Mucosa of rectum (tissue), 2 donors: ENCODE results near the gene ITGB6.
"Not testable (repeated sequence)": the region's sequence is repeated elsewhere in the genome, so short reads cannot be mapped to it uniquely, and the experiment has no call there.

Experiments used
- H3K27ac ChIP-seq, 2 donors: one replicate each; pipeline ENCODE4 v1.7.0; 2013; ENCODE audit warnings: inconsistent platforms in 2 of 2, low read depth in 2 of 2, low read length in 2 of 2
- H3K27me3 ChIP-seq, 2 donors: one replicate each; pipeline ENCODE4 v1.7.0; 2013; ENCODE audit warnings: low read length in 2 of 2; ENCODE audit not compliant: control insufficient read depth in 2 of 2, insufficient read depth in 2 of 2
- H3K36me3 ChIP-seq, 2 donors: one replicate each; pipeline ENCODE4 v1.7.0; 2013; ENCODE audit warnings: low read length in 2 of 2; ENCODE audit not compliant: control insufficient read depth in 2 of 2, insufficient read depth in 2 of 2
- H3K4me1 ChIP-seq, 2 donors: one replicate each; pipeline ENCODE4 v1.7.0; 2013; ENCODE audit warnings: low read length in 2 of 2, mild to moderate bottlenecking in 1 of 2; ENCODE audit not compliant: control insufficient read depth in 2 of 2, insufficient read depth in 2 of 2
- H3K4me3 ChIP-seq, 2 donors: one replicate each; pipeline ENCODE4 v1.7.0; 2013; ENCODE audit warnings: low read length in 2 of 2
- H3K9ac ChIP-seq, 2 donors: one replicate each; pipeline ENCODE4 v1.7.0; 2013; ENCODE audit warnings: low read length in 2 of 2, low read depth in 1 of 2, mild to moderate bottlenecking in 1 of 2
- H3K9me3 ChIP-seq, 2 donors: one replicate each; pipeline ENCODE4 v1.7.0; 2013; ENCODE audit warnings: low read length in 2 of 2; ENCODE audit not compliant: control insufficient read depth in 2 of 2
- donor health status: healthy.
- donor health status: Normal muscosa, but diverticular disease.

The ITGB6 gene

DNA sequence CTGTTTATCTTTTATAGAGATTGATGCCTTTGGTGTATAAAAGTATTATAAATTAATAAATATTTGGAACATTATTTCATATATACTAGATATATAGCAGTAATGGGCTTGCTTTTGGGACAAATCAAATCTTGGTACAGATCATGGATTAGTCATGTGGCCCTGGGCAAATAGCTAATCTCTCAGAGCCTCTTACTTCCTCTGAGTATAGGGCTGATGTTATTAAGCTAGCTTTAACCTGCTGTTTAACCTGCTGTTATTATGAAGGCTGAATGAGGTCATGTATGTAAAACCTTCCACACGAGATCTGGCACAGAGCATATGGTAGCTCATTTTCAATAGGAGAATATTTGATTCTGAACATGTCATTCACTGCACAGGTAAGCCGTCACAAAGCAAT, 5.7 kb downstream of the ITGB6 start:
- peaks cover 6 to 8% of the 10 kb centered on the region in 2 donors for H3K36me3 ChIP-seq
- H3K9me3 ChIP-seq: no peaks in the 10 kb centered on the region
- no peak overlapping the region for H3K27ac ChIP-seq
- no peaks in the 10 kb centered on the region for H3K27me3 ChIP-seq
- H3K4me1 ChIP-seq: peaks cover 2 to 3% of the 10 kb centered on the region in 2 donors
- no peak overlapping the region for H3K4me3 ChIP-seq
- H3K9ac ChIP-seq: no peak overlapping the region

DNA sequence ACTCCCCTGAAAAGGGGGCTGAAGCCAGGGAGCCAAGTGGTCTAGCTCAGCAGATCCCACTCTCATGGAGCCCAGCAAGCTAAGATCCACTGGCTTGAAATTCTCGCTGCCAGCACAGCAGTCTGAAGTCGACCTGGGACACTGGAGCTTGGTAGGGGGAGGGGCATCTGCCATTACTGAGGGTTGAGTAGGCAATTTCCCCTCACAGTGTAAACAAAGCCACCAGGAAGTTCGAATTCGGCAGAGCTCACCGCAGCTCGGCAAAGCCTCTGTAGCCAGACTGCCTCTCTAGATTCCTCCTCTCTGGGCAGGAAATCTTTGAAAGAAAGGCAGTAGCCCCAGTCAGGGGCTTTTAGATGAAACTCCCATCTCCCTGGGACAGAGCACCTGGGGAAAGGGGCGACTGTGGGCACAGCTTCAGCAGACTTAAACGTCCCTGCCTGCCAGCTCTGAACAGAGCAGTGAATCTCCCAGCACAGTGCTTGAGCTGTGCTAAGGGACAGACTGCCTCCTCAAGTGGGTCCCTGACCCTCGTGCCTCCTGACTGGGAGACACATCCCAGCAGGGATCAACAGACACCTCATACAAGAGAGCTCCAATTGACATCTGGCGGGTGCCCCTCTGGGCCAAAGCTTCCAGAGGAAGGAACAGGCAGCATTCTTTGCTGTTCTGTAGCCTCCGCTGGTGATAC, 18.8 kb downstream of the ITGB6 start:
- H3K4me3 ChIP-seq, H3K9me3 ChIP-seq, H3K27me3 ChIP-seq, H3K36me3 ChIP-seq, H3K4me1 ChIP-seq: not testable (repeated sequence)
- Histone ChIP-seq H3K27ac (peak overlapping the region; percentile 22 to 63), H3K9ac (peak overlapping the region; percentile 14 to 54)

DNA sequence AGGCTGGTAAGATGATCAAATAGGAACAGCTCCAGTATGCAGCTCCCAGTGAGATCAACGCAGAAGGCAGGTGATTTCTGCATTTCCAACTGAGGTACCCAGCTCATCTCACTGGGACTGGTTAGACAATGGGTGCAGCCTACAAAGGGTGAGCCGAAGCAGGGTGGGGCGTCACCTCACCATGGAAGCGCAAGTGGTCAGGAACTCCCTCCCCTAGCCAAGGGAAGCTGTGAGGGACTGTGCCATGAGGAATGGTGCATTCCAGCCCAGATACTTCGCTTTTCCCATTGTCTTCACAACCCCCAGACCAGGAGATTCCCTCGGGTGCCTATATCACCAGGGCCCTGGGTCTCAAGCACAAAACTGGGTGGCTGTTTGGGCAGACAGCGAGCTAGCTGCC, 19.4 kb downstream of the ITGB6 start:
- H3K36me3 ChIP-seq, H3K9me3 ChIP-seq, H3K4me3 ChIP-seq, H3K9ac ChIP-seq, H3K4me1 ChIP-seq, H3K27me3 ChIP-seq: not testable (repeated sequence)
- H3K27ac ChIP-seq: peak overlapping the region in 1 of 2 donors; percentile 63

DNA sequence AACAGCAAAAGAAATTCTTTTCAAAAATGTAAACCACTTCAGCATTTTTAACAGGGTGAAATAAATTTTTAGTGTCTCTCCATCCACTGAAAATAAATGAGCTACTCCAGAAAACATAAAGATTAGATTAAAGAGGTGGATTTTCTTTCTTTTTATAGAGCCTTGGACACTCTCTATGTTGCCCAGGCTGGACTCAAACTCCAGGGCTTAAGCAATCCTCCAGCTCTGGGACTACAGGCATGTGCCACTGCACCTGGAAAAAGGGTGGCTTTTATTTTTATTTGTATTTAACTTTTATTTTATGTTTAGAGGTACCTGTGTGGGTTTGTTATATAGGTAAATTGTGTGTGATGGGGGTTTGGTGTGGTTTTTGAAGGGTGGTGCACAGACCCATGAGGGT, 19.9 kb downstream of the ITGB6 start:
- H3K4me1 ChIP-seq: peaks cover 2% of the 10 kb centered on the region in 2 donors
- no peak overlapping the region for H3K9ac ChIP-seq
- H3K27me3 ChIP-seq: no peaks in the 10 kb centered on the region
- no peaks in the 10 kb centered on the region for H3K36me3 ChIP-seq
- H3K9me3 ChIP-seq: no peaks in the 10 kb centered on the region
- no peak overlapping the region for H3K4me3 ChIP-seq
- H3K27ac ChIP-seq: no peak overlapping the region

DNA sequence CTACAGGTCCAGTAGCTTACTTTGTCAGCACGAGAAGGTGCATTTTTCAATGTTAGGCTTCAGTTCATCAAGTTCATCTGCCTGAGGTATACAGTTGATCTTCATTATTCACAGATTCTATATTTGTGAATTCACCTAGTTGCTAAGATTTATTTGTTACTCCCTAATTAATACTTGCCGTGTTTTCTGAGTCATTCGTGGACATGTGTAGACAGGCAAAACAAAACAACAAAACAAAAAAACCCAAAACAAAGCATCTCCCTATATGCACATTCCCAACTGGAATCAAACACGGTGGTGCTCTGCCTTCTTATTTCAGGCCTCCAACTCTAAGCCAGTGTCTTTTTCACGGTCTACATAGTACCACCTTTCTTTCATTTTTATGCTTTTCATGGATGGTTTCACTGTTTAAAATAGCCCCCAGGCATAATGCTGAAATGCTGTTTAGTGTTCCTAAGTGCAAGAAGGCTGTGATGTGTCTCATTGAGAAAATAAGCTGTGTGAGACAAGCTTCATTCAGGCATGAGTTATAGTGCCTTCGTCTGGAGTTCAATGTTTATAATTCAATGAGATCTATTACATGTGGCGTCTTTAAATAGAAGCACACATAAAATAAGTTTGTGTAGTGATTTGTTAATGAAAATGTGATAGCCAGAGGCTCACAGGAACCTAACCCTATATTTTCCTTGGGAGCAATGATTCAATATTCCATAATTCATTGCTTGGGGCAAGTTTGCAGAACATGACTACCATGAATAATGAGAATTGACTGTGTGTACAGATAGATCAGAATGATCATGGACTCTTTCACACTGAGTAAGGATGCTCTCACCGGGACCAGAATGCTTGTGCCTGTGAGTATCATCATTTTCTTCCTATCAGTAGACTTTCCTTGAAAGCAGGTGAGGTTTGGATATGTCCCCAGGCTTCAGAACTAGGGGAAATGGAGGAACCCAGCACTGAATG, 24.6 kb downstream of the ITGB6 start:
- Histone ChIP-seq H3K9ac (no peak overlapping the region), H3K4me1 (no peaks in the 10 kb centered on the region), H3K27me3 (no peaks in the 10 kb centered on the region), H3K36me3 (no peaks in the 10 kb centered on the region), H3K27ac (no peak overlapping the region), H3K9me3 (no peaks in the 10 kb centered on the region), H3K4me3 (no peak overlapping the region)

DNA sequence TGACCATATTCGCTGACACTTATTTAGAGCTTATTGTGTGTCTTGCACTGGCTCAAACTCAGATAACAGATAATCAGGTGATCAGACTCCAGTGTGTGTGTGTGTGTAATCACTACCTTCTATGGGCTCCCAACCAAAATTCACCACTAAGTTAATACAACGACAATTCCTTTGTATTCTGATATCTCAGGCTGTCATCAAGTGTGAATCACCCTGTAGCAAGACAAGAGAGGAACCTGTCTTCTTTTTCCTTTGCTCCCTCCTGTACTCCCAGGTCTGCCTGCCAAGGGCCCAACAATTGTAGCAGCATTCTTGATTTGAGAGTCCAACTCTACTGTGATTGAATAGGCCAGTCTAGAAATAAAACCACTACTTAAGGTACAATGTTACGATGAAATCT, 25.8 kb downstream of the ITGB6 start:
- Histone ChIP-seq H3K36me3 (no peaks in the 10 kb centered on the region), H3K4me3 (no peak overlapping the region)

DNA sequence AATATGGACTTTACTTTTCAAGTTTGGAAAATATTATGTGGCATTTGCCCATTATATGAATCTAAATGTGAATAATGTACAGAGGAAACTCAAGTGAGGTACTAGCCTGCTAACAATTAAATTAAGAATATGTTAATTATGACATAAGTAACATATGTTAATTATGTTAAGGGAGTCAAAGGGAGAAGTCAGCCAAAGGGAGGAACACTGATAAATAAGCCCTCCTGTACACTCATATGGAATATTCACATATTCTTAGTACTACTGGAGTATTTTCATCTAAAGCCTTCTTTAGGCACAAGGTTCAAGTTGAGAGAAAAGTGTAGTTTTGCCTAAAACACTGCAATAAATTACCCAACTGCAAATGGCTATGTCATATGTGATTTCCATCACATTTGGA, 30.1 kb downstream of the ITGB6 start:
- Histone ChIP-seq H3K27me3 (no peaks in the 10 kb centered on the region), H3K36me3 (no peaks in the 10 kb centered on the region), H3K27ac (no peak overlapping the region), H3K4me3 (no peak overlapping the region), H3K9ac (no peak overlapping the region), H3K4me1 (peaks cover 3% of the 10 kb centered on the region in 2 donors), H3K9me3 (no peaks in the 10 kb centered on the region)

More for the DNA sequence above, 25.8 kb downstream of the ITGB6 start:
- no peaks in the 10 kb centered on the region for H3K4me1 ChIP-seq
- no peaks in the 10 kb centered on the region for H3K27me3 ChIP-seq
- H3K9me3 ChIP-seq: no peaks in the 10 kb centered on the region
- no peak overlapping the region for H3K9ac ChIP-seq
- no peak overlapping the region for H3K27ac ChIP-seq

DNA sequence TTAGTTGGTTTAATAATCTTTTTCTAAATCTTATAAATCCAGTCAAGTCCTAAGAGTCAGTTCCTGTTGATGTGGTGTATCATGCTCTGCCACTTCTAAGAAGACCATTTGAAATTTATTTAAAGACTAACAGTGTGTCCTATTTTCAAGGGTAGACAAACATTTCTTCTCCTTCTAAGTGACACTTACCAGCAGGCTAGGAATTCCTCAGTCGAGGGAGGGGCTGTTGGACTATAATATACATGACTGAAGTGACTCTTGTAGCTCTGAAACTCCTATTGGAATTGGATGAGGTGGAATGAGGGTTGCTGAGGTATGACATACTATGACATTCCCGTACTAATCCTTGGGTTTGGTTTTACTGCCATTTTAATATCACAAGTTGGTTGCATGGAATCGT, 30.6 kb downstream of the ITGB6 start:
- Histone ChIP-seq H3K9me3 (no peaks in the 10 kb centered on the region), H3K4me3 (no peak overlapping the region), H3K27me3 (no peaks in the 10 kb centered on the region), H3K4me1 (peaks cover 3% of the 10 kb centered on the region in 2 donors), H3K27ac (peak overlapping the region in 1 of 2 donors; percentile 33), H3K36me3 (no peaks in the 10 kb centered on the region), H3K9ac (no peak overlapping the region)

DNA sequence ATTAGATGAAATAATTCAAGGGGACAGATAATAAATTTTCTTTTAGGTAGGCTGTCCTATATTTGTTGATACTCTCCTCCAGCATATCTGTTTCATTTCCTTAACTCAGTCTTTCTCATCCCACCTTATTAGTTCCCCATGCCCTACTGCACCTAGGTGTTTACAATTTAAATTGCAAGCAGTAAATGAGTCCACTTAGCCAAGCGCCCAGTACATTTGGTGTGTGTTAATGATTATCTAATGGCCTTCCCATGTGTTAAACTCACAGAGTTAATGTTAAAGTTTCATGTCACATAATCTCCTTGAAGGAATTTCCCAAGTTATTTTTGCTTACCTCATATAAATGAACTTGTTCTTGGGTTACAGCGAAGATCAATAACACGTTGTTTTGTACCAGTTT, 31.2 kb downstream of the ITGB6 start:
- peaks cover 3% of the 10 kb centered on the region in 2 donors for H3K4me1 ChIP-seq
- H3K9ac ChIP-seq: no peak overlapping the region
- no peak overlapping the region for H3K4me3 ChIP-seq
- H3K27ac ChIP-seq: no peak overlapping the region
- H3K36me3 ChIP-seq: no peaks in the 10 kb centered on the region
- H3K27me3 ChIP-seq: no peaks in the 10 kb centered on the region
- no peaks in the 10 kb centered on the region for H3K9me3 ChIP-seq

DNA sequence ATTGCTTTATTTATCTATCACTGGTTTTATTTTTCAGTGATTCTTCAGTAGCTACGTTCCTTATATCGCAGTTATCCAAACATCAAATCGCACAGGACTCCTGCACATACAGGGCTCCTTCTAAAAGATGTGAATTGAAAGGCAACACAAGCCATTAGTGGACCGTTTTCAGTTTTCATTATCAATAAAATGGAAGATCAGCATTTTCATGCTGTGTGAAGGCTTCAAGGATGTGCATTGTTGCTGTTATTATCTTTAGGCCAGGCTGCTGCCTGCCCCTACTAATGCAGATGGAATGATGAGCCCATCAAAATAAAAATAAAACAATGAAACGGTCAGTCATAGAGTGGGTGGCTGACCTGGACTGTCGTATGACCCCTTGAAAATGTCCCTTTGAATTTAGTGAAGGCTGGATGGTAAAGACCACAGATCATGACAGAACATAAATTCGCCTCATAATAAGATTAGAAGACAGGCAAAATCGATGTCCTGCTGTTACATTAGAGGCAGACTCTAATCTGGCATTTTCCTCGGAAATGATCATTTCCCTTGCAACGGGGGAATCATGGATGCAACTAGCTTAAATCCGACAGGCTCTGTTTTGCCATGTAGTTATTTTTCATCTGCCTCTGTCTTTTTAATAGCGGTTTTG, 32.9 kb downstream of the ITGB6 start:
- Histone ChIP-seq H3K27ac (no peak overlapping the region), H3K4me1 (peaks cover 3% of the 10 kb centered on the region in 2 donors), H3K36me3 (no peaks in the 10 kb centered on the region), H3K27me3 (no peaks in the 10 kb centered on the region), H3K9ac (no peak overlapping the region), H3K4me3 (no peak overlapping the region), H3K9me3 (no peaks in the 10 kb centered on the region)
